ENCODE results near the gene CHST7.

Gene CHST7

GRCh38 chrX:46602468-46603102, 29.0 kb downstream of the CHST7 start:
- DNase-seq (ENCODE audit: low spot score) = no peak
- H3K4me1 Mint-ChIP-seq (ENCODE audit: low read depth) = peaks cover 4% of the 10 kb centered on the region
- no peak overlapping the region for H3K4me3 Mint-ChIP-seq
- H3K9me3 Mint-ChIP-seq = no peaks in the 10 kb centered on the region
- peaks cover 18% of the 10 kb centered on the region for H3K36me3 Mint-ChIP-seq (ENCODE audit: low read depth)
- H3K27me3 Mint-ChIP-seq (ENCODE audit: low read depth) = no peaks in the 10 kb centered on the region
- no peak overlapping the region for H3K27ac Mint-ChIP-seq

GRCh38 chrX:46607916-46608315, 34.4 kb downstream of the CHST7 start:
- peaks cover 23% of the 10 kb centered on the region for H3K4me1 Mint-ChIP-seq (ENCODE audit: low read depth)
- no peak overlapping the region for H3K4me3 Mint-ChIP-seq
- peaks cover 16% of the 10 kb centered on the region for H3K36me3 Mint-ChIP-seq (ENCODE audit: low read depth)
- no peak overlapping the region for H3K27ac Mint-ChIP-seq
- no peaks in the 10 kb centered on the region for H3K27me3 Mint-ChIP-seq (ENCODE audit: low read depth)
- no peaks in the 10 kb centered on the region for H3K9me3 Mint-ChIP-seq
- DNase-seq (ENCODE audit: low spot score) = no peak

- Mint-ChIP-seq H3K9me3 (no peaks in the 10 kb centered on the region), H3K27ac (peak overlapping the region; percentile 79), H3K27me3 (ENCODE audit: low read depth) (no peaks in the 10 kb centered on the region), H3K4me1 (ENCODE audit: low read depth) (peaks cover 21% of the 10 kb centered on the region), H3K4me3 (peak overlapping the region; percentile 54), H3K36me3 (ENCODE audit: low read depth) (peaks cover 28% of the 10 kb centered on the region)
- DNase-seq (ENCODE audit: low spot score) = no peak
Measured at GRCh38 chrX:46610070-46610658, 36.6 kb downstream of the CHST7 start.

- H3K4me1 Mint-ChIP-seq (ENCODE audit: low read depth) = peaks cover 21% of the 10 kb centered on the region
- H3K27me3 Mint-ChIP-seq (ENCODE audit: low read depth) = no peaks in the 10 kb centered on the region
- H3K36me3 Mint-ChIP-seq (ENCODE audit: low read depth) = peaks cover 30% of the 10 kb centered on the region
- peak overlapping the region; percentile 67 for H3K4me3 Mint-ChIP-seq
- DNase-seq (ENCODE audit: low spot score) = no peak
- peak overlapping the region; percentile 81 for H3K27ac Mint-ChIP-seq
- H3K9me3 Mint-ChIP-seq = no peaks in the 10 kb centered on the region
Measured at GRCh38 chrX:46611658-46612362, 38.2 kb downstream of the CHST7 start.

- Mint-ChIP-seq H3K27me3 (ENCODE audit: low read depth) (no peaks in the 10 kb centered on the region), H3K4me1 (ENCODE audit: low read depth) (peaks cover 14% of the 10 kb centered on the region), H3K27ac (peak overlapping the region; percentile 79), H3K9me3 (peaks cover 10% of the 10 kb centered on the region), H3K4me3 (peak overlapping the region; percentile 2), H3K36me3 (ENCODE audit: low read depth) (peaks cover 72% of the 10 kb centered on the region)
- no peak for DNase-seq (ENCODE audit: low spot score)
Measured at GRCh38 chrX:46617906-46618305, 44.3 kb downstream of the CHST7 start.

- no peaks in the 10 kb centered on the region for H3K27me3 Mint-ChIP-seq (ENCODE audit: low read depth)
- no peak for DNase-seq (ENCODE audit: low spot score)
- H3K4me3 Mint-ChIP-seq = no peak overlapping the region
- H3K9me3 Mint-ChIP-seq = peaks cover 10% of the 10 kb centered on the region
- peaks cover 70% of the 10 kb centered on the region for H3K36me3 Mint-ChIP-seq (ENCODE audit: low read depth)
- peaks cover 12% of the 10 kb centered on the region for H3K4me1 Mint-ChIP-seq (ENCODE audit: low read depth)
- H3K27ac Mint-ChIP-seq = no peak overlapping the region
Measured at GRCh38 chrX:46618947-46619346, 45.4 kb downstream of the CHST7 start.

- Mint-ChIP-seq H3K9me3 (peaks cover 10% of the 10 kb centered on the region), H3K27ac (no peak overlapping the region), H3K4me1 (ENCODE audit: low read depth) (peaks cover 12% of the 10 kb centered on the region), H3K27me3 (ENCODE audit: low read depth) (no peaks in the 10 kb centered on the region), H3K4me3 (no peak overlapping the region), H3K36me3 (ENCODE audit: low read depth) (peaks cover 64% of the 10 kb centered on the region)
- DNase-seq (ENCODE audit: low spot score) = no peak
Measured at GRCh38 chrX:46620505-46620904, 46.9 kb downstream of the CHST7 start.

GRCh38 chrX:46621572-46621971, 48.0 kb downstream of the CHST7 start:
- Mint-ChIP-seq H3K36me3 (ENCODE audit: low read depth) (peaks cover 66% of the 10 kb centered on the region), H3K9me3 (peaks cover 10% of the 10 kb centered on the region), H3K27me3 (ENCODE audit: low read depth) (no peaks in the 10 kb centered on the region), H3K4me1 (ENCODE audit: low read depth) (peaks cover 13% of the 10 kb centered on the region), H3K27ac (no peak overlapping the region), H3K4me3 (no peak overlapping the region)
- no peak for DNase-seq (ENCODE audit: low spot score)

GRCh38 chrX:46624090-46624786, 50.7 kb downstream of the CHST7 start:
- H3K36me3 Mint-ChIP-seq (ENCODE audit: low read depth) = peaks cover 53% of the 10 kb centered on the region
- DNase-seq (ENCODE audit: low spot score) = no peak

GRCh38 chrX:46626566-46626965, 53.0 kb downstream of the CHST7 start:
- Mint-ChIP-seq H3K9me3 (peaks cover 3% of the 10 kb centered on the region), H3K4me1 (ENCODE audit: low read depth) (peaks cover 24% of the 10 kb centered on the region), H3K36me3 (ENCODE audit: low read depth) (peaks cover 41% of the 10 kb centered on the region), H3K27ac (peak overlapping the region; percentile 85), H3K4me3 (peak overlapping the region; percentile 45), H3K27me3 (ENCODE audit: low read depth) (no peaks in the 10 kb centered on the region)
- no peak for DNase-seq (ENCODE audit: low spot score)

More at GRCh38 chrX:46624090-46624786, 50.7 kb downstream of the CHST7 start:
- Mint-ChIP-seq H3K27ac (no peak overlapping the region), H3K4me1 (ENCODE audit: low read depth) (peaks cover 21% of the 10 kb centered on the region), H3K4me3 (no peak overlapping the region), H3K27me3 (ENCODE audit: low read depth) (no peaks in the 10 kb centered on the region), H3K9me3 (peaks cover 3% of the 10 kb centered on the region)

- H3K4me1 Mint-ChIP-seq (ENCODE audit: low read depth) = peaks cover 24% of the 10 kb centered on the region
- H3K4me3 Mint-ChIP-seq = peak overlapping the region; percentile 24
- H3K36me3 Mint-ChIP-seq (ENCODE audit: low read depth) = peaks cover 39% of the 10 kb centered on the region
- H3K9me3 Mint-ChIP-seq = no peaks in the 10 kb centered on the region
- DNase-seq (ENCODE audit: low spot score) = no peak
- no peaks in the 10 kb centered on the region for H3K27me3 Mint-ChIP-seq (ENCODE audit: low read depth)
- H3K27ac Mint-ChIP-seq = peak overlapping the region; percentile 85
Measured at GRCh38 chrX:46627062-46627461, 53.5 kb downstream of the CHST7 start.

GRCh38 chrX:46627711-46628419, 54.3 kb downstream of the CHST7 start:
- no peak for DNase-seq (ENCODE audit: low spot score)
- Mint-ChIP-seq H3K36me3 (ENCODE audit: low read depth) (peaks cover 39% of the 10 kb centered on the region), H3K4me3 (no peak overlapping the region), H3K27ac (peak overlapping the region; percentile 75), H3K4me1 (ENCODE audit: low read depth) (peaks cover 24% of the 10 kb centered on the region), H3K27me3 (ENCODE audit: low read depth) (no peaks in the 10 kb centered on the region), H3K9me3 (no peaks in the 10 kb centered on the region)

- H3K27me3 Mint-ChIP-seq (ENCODE audit: low read depth) = no peaks in the 10 kb centered on the region
- H3K27ac Mint-ChIP-seq = peak overlapping the region; percentile 75
- H3K4me1 Mint-ChIP-seq (ENCODE audit: low read depth) = peaks cover 27% of the 10 kb centered on the region
- H3K36me3 Mint-ChIP-seq (ENCODE audit: low read depth) = peaks cover 33% of the 10 kb centered on the region
- H3K4me3 Mint-ChIP-seq = peak overlapping the region; percentile 26
- peak; percentile 49 for DNase-seq (ENCODE audit: low spot score)
- no peaks in the 10 kb centered on the region for H3K9me3 Mint-ChIP-seq
Measured at GRCh38 chrX:46628460-46629371, 55.2 kb downstream of the CHST7 start.
